Measurements from ENCODE around the gene BSN. TPM values are rescaled to one million over a fixed set of nuclear protein-coding genes. Genes with fewer than 3 reads are reported as not detected.

BSN gene
- total and polyA plus RNA-seq, 2 donors (not counting 3 experiments of a cell fraction or from before 2014, with no cell fraction given) = 0.04 to 0.27 TPM

DNA sequence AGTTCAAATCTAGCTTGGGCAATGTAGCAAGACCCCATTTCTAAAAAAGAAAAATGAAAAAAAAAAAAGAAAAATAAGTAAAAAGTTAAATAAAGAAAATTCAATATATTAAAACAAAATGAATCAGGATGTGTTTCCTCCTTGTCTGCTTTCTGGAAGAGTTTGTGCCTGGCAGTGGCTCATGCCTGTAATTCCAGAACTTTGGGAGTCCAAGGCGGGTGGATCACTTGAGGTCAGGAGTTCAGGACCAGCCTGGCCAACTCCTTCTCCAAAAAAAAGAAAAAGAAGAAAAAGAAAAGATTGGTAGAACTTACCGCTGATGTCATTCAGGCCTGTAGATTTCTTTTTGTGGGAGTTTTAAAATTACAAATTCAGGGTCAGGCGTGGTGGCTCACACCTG is 47.4 kb upstream of the BSN start:
- H4K20me1 ChIP-seq (replicated peaks; ENCODE audit: control insufficient read depth, extremely low read depth, insufficient read depth, low read length) = no peaks in the 10 kb centered on the region
- H3K27ac ChIP-seq (ENCODE audit: insufficient read depth, low read depth, low read length) = no peak overlapping the region
- peaks cover 0 to 3% of the 10 kb centered on the region in 2 experiments for H3K36me3 ChIP-seq (ENCODE audit: control insufficient read depth in 2 of 2, extremely low read depth in 1 of 2, insufficient read depth in 2 of 2, low read length in 2 of 2)
- H3K79me2 ChIP-seq (ENCODE audit: control insufficient read depth, insufficient read depth, low read length) = no peaks in the 10 kb centered on the region
- no peaks in the 10 kb centered on the region for H3K9me1 ChIP-seq (replicated peaks; ENCODE audit: control insufficient read depth, extremely low read depth, insufficient read depth, low read length)
- no peaks in the 10 kb centered on the region for H3K9me3 ChIP-seq (replicated peaks; ENCODE audit: control insufficient read depth, insufficient read depth, low read length)
- H3K27me3 ChIP-seq (ENCODE audit: control insufficient read depth in 2 of 2, insufficient read depth in 2 of 2, low read length in 2 of 2) = no peaks in the 10 kb centered on the region
- no TSS peak for BruUV-seq (replicated peaks)
- no peak for FAIRE-seq
- H3K4me3 ChIP-seq (replicated peaks in 1 of 3; ENCODE audit: insufficient read depth in 1 of 3, low read depth in 1 of 3, low read length in 3 of 3) = no peak overlapping the region
- intact Hi-C loops (cut with micrococcal nuclease) (no loop called here), dilution Hi-C loops (cut with MboI; ENCODE audit: extremely low pct_ligation_motif_present, low sequenced_read_pairs) (no loop called here)
- no peak overlapping the region for H3K4me2 ChIP-seq (ENCODE audit: insufficient read depth, low read length)
- no peak for DNase-seq (ENCODE audit: low read depth, low spot score)
- CTCF ChIA-PET = interaction anchor here (2.1 kb wide), 1 partner anchor 33 kb away, joined by 5 read pairs; no protein-coding TSS in a partner anchor
- no peak overlapping the region for H3K9ac ChIP-seq (replicated peaks; ENCODE audit: extremely low read depth, insufficient read depth, low read length)
- no peak for TF ChIP-seq FOS (IDR thresholded peaks at IDR 0.05; ENCODE audit: borderline replicate concordance, insufficient read depth, low read length)
- TF ChIP-seq JUN (IDR thresholded peaks at IDR 0.05; ENCODE audit: borderline replicate concordance, insufficient read depth, insufficient read length, low read depth) = no peak
- TF ChIP-seq, protein P1, sequence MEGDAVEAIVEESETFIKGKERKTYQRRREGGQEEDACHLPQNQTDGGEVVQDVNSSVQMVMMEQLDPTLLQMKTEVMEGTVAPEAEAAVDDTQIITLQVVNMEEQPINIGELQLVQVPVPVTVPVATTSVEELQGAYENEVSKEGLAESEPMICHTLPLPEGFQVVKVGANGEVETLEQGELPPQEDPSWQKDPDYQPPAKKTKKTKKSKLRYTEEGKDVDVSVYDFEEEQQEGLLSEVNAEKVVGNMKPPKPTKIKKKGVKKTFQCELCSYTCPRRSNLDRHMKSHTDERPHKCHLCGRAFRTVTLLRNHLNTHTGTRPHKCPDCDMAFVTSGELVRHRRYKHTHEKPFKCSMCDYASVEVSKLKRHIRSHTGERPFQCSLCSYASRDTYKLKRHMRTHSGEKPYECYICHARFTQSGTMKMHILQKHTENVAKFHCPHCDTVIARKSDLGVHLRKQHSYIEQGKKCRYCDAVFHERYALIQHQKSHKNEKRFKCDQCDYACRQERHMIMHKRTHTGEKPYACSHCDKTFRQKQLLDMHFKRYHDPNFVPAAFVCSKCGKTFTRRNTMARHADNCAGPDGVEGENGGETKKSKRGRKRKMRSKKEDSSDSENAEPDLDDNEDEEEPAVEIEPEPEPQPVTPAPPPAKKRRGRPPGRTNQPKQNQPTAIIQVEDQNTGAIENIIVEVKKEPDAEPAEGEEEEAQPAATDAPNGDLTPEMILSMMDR (IDR thresholded peaks at IDR 0.05; ENCODE audit: extremely low read depth in 1 of 2, insufficient read depth in 1 of 2, low read depth in 1 of 2, low read length in 2 of 2) = no peak
- no peak for TF ChIP-seq GATA2 (IDR thresholded peaks at IDR 0.05; ENCODE audit: insufficient read depth, insufficient read length, low read depth, low read length)
- no peak for TF ChIP-seq POLR2A (IDR thresholded peaks at IDR 0.05; ENCODE audit: low read depth, low read length)
- TF ChIP-seq, protein P2, sequence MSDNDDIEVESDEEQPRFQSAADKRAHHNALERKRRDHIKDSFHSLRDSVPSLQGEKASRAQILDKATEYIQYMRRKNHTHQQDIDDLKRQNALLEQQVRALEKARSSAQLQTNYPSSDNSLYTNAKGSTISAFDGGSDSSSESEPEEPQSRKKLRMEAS (IDR thresholded peaks at IDR 0.05; ENCODE audit: insufficient read depth, insufficient read length) = no peak
- TF ChIP-seq MYC (IDR thresholded peaks at IDR 0.05; ENCODE audit: low read depth, low read length) = no peak
- no peak for TF ChIP-seq EZH2 (IDR thresholded peaks at IDR 0.05; ENCODE audit: borderline replicate concordance, low read depth, low read length, severe bottlenecking)
- no peak for TF ChIP-seq POLR2AphosphoS5 (IDR thresholded peaks at IDR 0.05; ENCODE audit: insufficient read depth, low read depth, low read length)
- POLR2A ChIA-PET = no interaction called here
- H3K4me1 ChIP-seq (ENCODE audit: control insufficient read depth, extremely low read depth, insufficient read depth, low read length) = no peaks in the 10 kb centered on the region
- no peak overlapping the region for H2AFZ ChIP-seq (ENCODE audit: low read depth, low read length)

All from endothelial cell of umbilical vein (primary cell).